WTC11 (cell line): ENCODE results near the gene NBEA. TPM values are rescaled to one million over a fixed set of nuclear protein-coding genes. Genes with fewer than 3 reads are reported as not detected.

ENCODE experiments used
- ATAC-seq: fragments of 200-7000 bp; cut with Tn5 transposase; 2 replicates; pipeline ENCODE4 v1.10.0; 2021; ENCODE audit warnings: mild to moderate bottlenecking, moderate library complexity
- CTCF ChIA-PET: fragments of 300-600 bp; sonication (Branson Sonifier 250); formaldehyde crosslinking; loops from one replicate; lab custom pipeline; 2021; ENCODE audit warnings: antibody characterized with exemption; lab: Charles Lee
- POLR2A ChIA-PET: fragments of 350-600 bp; sonication (Branson Sonifier 250); formaldehyde crosslinking; loops from one replicate; lab custom pipeline; 2021; ENCODE audit warnings: antibody characterized with exemption; lab: Charles Lee
- DNase-seq: peaks from one replicate; pipeline ENCODE4 v3.0.0; 2021; ENCODE audit warnings: low spot score
- H3K27ac Mint-ChIP-seq: 2 replicates; pipeline ENCODE4 v1.8.0; 2021; ENCODE audit warnings: mixed read lengths
- H3K27me3 Mint-ChIP-seq: 2 replicates; pipeline ENCODE4 v1.8.0; 2021; ENCODE audit warnings: low read depth, mild to moderate bottlenecking, moderate library complexity, mixed read lengths
- H3K36me3 Mint-ChIP-seq: 2 replicates; pipeline ENCODE4 v1.8.0; 2021; ENCODE audit warnings: mixed read lengths
- H3K4me1 Mint-ChIP-seq: 2 replicates; pipeline ENCODE4 v1.8.0; 2022; ENCODE audit warnings: mixed read lengths
- H3K4me3 Mint-ChIP-seq: 2 replicates; pipeline ENCODE4 v1.8.0; 2021; ENCODE audit warnings: mild to moderate bottlenecking, moderate library complexity, mixed read lengths
- H3K9me3 Mint-ChIP-seq: 2 replicates; pipeline ENCODE4 v1.8.0; 2021; ENCODE audit warnings: mixed read lengths
- CBFB ChIP-seq: sonication (generic); formaldehyde crosslinking; IDR thresholded peaks from 2 replicates; pipeline ENCODE4 v1.8.1; 2022; ENCODE audit warnings: mild to moderate bottlenecking, low read depth, missing genetic modification reagents
- CREB1 ChIP-seq: sonication (generic); formaldehyde crosslinking; IDR thresholded peaks from 2 replicates; pipeline ENCODE4 v1.8.0; 2023; ENCODE audit warnings: mild to moderate bottlenecking, missing genetic modification reagents
- FOXJ3 ChIP-seq: sonication (generic); formaldehyde crosslinking; IDR thresholded peaks from 2 replicates; pipeline ENCODE4 v1.9.0; 2021; ENCODE audit warnings: missing genetic modification reagents, mild to moderate bottlenecking, borderline replicate concordance
- FOXK1 ChIP-seq: sonication (generic); formaldehyde crosslinking; IDR thresholded peaks from 2 replicates; pipeline ENCODE4 v1.8.0; 2022; ENCODE audit warnings: mild to moderate bottlenecking, moderate library complexity, missing genetic modification reagents
- GABPB1 ChIP-seq: sonication (generic); formaldehyde crosslinking; IDR thresholded peaks from 2 replicates; pipeline ENCODE4 v1.8.1; 2023; ENCODE audit warnings: mild to moderate bottlenecking, missing genetic modification reagents
- GRHL2 ChIP-seq: fragments of 250-450 bp; sonication (Bioruptor Pico); IDR thresholded peaks from 2 replicates; pipeline ENCODE4 v1.8.0; 2022; ENCODE audit warnings: mild to moderate bottlenecking, moderate library complexity; ENCODE audit not compliant: insufficient replicate concordance, severe bottlenecking
- KAT7 ChIP-seq: sonication (generic); formaldehyde crosslinking; IDR thresholded peaks from 2 replicates; pipeline ENCODE4 v1.8.1; 2023; ENCODE audit warnings: missing genetic modification reagents, mild to moderate bottlenecking, borderline replicate concordance
- NFE2L1 ChIP-seq: sonication (generic); formaldehyde crosslinking; IDR thresholded peaks from 2 replicates; pipeline ENCODE4 v1.8.1; 2023; ENCODE audit warnings: missing genetic modification reagents
- NR2C2 ChIP-seq: sonication (generic); formaldehyde crosslinking; IDR thresholded peaks from 2 replicates; pipeline ENCODE4 v1.8.0; 2022; ENCODE audit warnings: mild to moderate bottlenecking, missing genetic modification reagents
- RORB ChIP-seq: fragments of 250-450 bp; sonication (Bioruptor Pico); IDR thresholded peaks from 2 replicates; pipeline ENCODE4 v1.9.0; 2021; ENCODE audit warnings: mild to moderate bottlenecking
- SMAD4 ChIP-seq: sonication (generic); formaldehyde crosslinking; IDR thresholded peaks from 2 replicates; pipeline ENCODE4 v1.8.0; 2022; ENCODE audit warnings: mild to moderate bottlenecking, missing genetic modification reagents
- ZNF416 ChIP-seq: fragments of 250-450 bp; sonication (Bioruptor Pico); IDR thresholded peaks from 2 replicates; pipeline ENCODE4 v1.9.0; 2021; ENCODE audit warnings: mild to moderate bottlenecking, inconsistent platforms
- total RNA-seq: library from RNA; stranded (reverse); gene quantifications from 3 replicates; pipeline ENCODE4 v1.2.3, GENCODE V29; 2021
- TF ChIP-seq, protein P1 (sequence below): sonication (generic); formaldehyde crosslinking; IDR thresholded peaks from 2 replicates; pipeline ENCODE4 v1.8.0; 2023; ENCODE audit warnings: missing genetic modification reagents, mild to moderate bottlenecking, borderline replicate concordance
- TF ChIP-seq, protein P2 (sequence below): sonication (generic); formaldehyde crosslinking; IDR thresholded peaks from 2 replicates; pipeline ENCODE4 v1.8.1; 2023; ENCODE audit warnings: mild to moderate bottlenecking, missing genetic modification reagents
- TF ChIP-seq, protein P3 (sequence below): sonication (generic); formaldehyde crosslinking; IDR thresholded peaks from 2 replicates; pipeline ENCODE4 v1.8.0; 2023; ENCODE audit warnings: missing genetic modification reagents
- TF ChIP-seq, protein P4 (sequence below): sonication (generic); formaldehyde crosslinking; IDR thresholded peaks from 2 replicates; pipeline ENCODE4 v1.8.1; 2023; ENCODE audit warnings: mild to moderate bottlenecking, missing genetic modification reagents
- TF ChIP-seq, protein P5 (sequence below): sonication (generic); formaldehyde crosslinking; IDR thresholded peaks from 2 replicates; pipeline ENCODE4 v1.8.1; 2022; ENCODE audit warnings: missing genetic modification reagents, borderline replicate concordance
- TF ChIP-seq, protein P6 (sequence below): fragments of 250-450 bp; sonication (Bioruptor Pico); IDR thresholded peaks from 2 replicates; pipeline ENCODE4 v2.1.2; 2022; ENCODE audit warnings: mild to moderate bottlenecking, moderate library complexity

Gene NBEA
- total RNA-seq, 1 experiment from 2014 or later, result 20.9 TPM

DNA sequence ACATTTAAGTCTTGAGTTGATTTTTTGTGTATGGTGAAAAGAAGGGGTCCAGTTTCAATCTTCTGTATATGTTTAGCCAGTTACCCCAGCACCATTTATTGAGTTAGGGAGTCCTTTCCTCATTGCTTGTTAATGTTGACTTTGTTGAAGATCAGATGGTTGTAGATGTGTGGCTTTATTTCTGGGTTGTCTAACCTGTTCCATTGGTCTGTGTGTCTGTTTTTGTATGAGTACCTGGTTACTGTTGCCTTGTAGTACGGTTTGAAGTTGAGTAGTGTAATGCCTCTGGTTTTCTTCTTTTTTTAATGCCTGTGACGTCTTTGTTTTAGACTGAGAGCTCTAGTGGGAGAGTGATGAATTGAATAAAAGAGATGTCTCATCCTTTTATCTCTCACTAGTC, 83.2 kb downstream of the NBEA start:
- DNase-seq, result no peak

More for the DNA sequence above, 83.2 kb downstream of the NBEA start:
- H3K27ac Mint-ChIP-seq, result no peak overlapping the region; the same call in 1 of the 2 replicates
- ChIA-PET POLR2A (no interaction called here), CTCF (no interaction called here)
- no peak for ATAC-seq
- H3K4me1 Mint-ChIP-seq, result peaks cover 19% of the 10 kb centered on the region
- no peaks in the 10 kb centered on the region for H3K27me3 Mint-ChIP-seq
- peaks cover 20% of the 10 kb centered on the region for H3K9me3 Mint-ChIP-seq
- TF ChIP-seq GRHL2 (no peak), FOXJ3 (no peak), KAT7 (CRISPR knock-in tag) (no peak), CBFB (no peak), ZNF416 (CRISPR knock-in tag) (no peak), GABPB1 (CRISPR knock-in tag) (no peak), NR2C2 (CRISPR knock-in tag) (no peak), FOXK1 (CRISPR knock-in tag) (no peak), NFE2L1 (CRISPR knock-in tag) (no peak), CREB1 (CRISPR knock-in tag) (no peak), SMAD4 (CRISPR knock-in tag) (no peak), RORB (CRISPR knock-in tag) (no peak)
- TF ChIP-seq, protein P1, sequence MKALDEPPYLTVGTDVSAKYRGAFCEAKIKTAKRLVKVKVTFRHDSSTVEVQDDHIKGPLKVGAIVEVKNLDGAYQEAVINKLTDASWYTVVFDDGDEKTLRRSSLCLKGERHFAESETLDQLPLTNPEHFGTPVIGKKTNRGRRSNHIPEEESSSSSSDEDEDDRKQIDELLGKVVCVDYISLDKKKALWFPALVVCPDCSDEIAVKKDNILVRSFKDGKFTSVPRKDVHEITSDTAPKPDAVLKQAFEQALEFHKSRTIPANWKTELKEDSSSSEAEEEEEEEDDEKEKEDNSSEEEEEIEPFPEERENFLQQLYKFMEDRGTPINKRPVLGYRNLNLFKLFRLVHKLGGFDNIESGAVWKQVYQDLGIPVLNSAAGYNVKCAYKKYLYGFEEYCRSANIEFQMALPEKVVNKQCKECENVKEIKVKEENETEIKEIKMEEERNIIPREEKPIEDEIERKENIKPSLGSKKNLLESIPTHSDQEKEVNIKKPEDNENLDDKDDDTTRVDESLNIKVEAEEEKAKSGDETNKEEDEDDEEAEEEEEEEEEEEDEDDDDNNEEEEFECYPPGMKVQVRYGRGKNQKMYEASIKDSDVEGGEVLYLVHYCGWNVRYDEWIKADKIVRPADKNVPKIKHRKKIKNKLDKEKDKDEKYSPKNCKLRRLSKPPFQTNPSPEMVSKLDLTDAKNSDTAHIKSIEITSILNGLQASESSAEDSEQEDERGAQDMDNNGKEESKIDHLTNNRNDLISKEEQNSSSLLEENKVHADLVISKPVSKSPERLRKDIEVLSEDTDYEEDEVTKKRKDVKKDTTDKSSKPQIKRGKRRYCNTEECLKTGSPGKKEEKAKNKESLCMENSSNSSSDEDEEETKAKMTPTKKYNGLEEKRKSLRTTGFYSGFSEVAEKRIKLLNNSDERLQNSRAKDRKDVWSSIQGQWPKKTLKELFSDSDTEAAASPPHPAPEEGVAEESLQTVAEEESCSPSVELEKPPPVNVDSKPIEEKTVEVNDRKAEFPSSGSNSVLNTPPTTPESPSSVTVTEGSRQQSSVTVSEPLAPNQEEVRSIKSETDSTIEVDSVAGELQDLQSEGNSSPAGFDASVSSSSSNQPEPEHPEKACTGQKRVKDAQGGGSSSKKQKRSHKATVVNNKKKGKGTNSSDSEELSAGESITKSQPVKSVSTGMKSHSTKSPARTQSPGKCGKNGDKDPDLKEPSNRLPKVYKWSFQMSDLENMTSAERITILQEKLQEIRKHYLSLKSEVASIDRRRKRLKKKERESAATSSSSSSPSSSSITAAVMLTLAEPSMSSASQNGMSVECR, result no peak
- TF ChIP-seq, protein P2, sequence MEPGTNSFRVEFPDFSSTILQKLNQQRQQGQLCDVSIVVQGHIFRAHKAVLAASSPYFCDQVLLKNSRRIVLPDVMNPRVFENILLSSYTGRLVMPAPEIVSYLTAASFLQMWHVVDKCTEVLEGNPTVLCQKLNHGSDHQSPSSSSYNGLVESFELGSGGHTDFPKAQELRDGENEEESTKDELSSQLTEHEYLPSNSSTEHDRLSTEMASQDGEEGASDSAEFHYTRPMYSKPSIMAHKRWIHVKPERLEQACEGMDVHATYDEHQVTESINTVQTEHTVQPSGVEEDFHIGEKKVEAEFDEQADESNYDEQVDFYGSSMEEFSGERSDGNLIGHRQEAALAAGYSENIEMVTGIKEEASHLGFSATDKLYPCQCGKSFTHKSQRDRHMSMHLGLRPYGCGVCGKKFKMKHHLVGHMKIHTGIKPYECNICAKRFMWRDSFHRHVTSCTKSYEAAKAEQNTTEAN (CRISPR knock-in tag), result no peak
- TF ChIP-seq, protein P3, sequence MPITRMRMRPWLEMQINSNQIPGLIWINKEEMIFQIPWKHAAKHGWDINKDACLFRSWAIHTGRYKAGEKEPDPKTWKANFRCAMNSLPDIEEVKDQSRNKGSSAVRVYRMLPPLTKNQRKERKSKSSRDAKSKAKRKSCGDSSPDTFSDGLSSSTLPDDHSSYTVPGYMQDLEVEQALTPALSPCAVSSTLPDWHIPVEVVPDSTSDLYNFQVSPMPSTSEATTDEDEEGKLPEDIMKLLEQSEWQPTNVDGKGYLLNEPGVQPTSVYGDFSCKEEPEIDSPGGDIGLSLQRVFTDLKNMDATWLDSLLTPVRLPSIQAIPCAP (CRISPR knock-in tag), result no peak
- TF ChIP-seq, protein P4, sequence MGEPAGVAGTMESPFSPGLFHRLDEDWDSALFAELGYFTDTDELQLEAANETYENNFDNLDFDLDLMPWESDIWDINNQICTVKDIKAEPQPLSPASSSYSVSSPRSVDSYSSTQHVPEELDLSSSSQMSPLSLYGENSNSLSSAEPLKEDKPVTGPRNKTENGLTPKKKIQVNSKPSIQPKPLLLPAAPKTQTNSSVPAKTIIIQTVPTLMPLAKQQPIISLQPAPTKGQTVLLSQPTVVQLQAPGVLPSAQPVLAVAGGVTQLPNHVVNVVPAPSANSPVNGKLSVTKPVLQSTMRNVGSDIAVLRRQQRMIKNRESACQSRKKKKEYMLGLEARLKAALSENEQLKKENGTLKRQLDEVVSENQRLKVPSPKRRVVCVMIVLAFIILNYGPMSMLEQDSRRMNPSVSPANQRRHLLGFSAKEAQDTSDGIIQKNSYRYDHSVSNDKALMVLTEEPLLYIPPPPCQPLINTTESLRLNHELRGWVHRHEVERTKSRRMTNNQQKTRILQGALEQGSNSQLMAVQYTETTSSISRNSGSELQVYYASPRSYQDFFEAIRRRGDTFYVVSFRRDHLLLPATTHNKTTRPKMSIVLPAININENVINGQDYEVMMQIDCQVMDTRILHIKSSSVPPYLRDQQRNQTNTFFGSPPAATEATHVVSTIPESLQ (CRISPR knock-in tag), result no peak
- TF ChIP-seq, protein P5, sequence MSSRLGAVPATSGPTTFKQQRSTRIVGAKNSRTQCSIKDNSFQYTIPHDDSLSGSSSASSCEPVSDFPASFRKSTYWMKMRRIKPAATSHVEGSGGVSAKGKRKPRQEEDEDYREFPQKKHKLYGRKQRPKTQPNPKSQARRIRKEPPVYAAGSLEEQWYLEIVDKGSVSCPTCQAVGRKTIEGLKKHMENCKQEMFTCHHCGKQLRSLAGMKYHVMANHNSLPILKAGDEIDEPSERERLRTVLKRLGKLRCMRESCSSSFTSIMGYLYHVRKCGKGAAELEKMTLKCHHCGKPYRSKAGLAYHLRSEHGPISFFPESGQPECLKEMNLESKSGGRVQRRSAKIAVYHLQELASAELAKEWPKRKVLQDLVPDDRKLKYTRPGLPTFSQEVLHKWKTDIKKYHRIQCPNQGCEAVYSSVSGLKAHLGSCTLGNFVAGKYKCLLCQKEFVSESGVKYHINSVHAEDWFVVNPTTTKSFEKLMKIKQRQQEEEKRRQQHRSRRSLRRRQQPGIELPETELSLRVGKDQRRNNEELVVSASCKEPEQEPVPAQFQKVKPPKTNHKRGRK (CRISPR knock-in tag), result no peak
- TF ChIP-seq, protein P6, sequence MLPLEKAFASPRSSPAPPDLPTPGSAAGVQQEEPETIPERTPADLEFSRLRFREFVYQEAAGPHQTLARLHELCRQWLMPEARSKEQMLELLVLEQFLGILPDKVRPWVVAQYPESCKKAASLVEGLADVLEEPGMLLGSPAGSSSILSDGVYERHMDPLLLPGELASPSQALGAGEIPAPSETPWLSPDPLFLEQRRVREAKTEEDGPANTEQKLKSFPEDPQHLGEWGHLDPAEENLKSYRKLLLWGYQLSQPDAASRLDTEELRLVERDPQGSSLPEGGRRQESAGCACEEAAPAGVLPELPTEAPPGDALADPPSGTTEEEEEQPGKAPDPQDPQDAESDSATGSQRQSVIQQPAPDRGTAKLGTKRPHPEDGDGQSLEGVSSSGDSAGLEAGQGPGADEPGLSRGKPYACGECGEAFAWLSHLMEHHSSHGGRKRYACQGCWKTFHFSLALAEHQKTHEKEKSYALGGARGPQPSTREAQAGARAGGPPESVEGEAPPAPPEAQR (CRISPR knock-in tag), result no peak
- no peak overlapping the region for H3K4me3 Mint-ChIP-seq
- H3K36me3 Mint-ChIP-seq, result peaks cover 11% of the 10 kb centered on the region
